Ectodermal cell (in vitro differentiated cells): ENCODE measurements around the gene C1orf159.
A peak's percentile ranks its signal among the peaks of the same experiment; 100 is the strongest.
"Not testable (repeated sequence)": the region's sequence is repeated elsewhere in the genome, so short reads cannot be mapped to it uniquely, and the experiment has no call there.

Source experiments
- H3K27ac ChIP-seq: 2 replicates; pipeline ENCODE4 v1.7.0; 2013; ENCODE audit warnings: mild to moderate bottlenecking, low read depth, low read length; ENCODE audit not compliant: insufficient read depth, poor library complexity, severe bottlenecking
- H3K27me3 ChIP-seq: 2 replicates; pipeline ENCODE4 v1.7.0; 2013; ENCODE audit warnings: mild to moderate bottlenecking, low read length; ENCODE audit not compliant: insufficient read depth, control insufficient read depth, poor library complexity, severe bottlenecking
- H3K36me3 ChIP-seq: one replicate; pipeline ENCODE4 v1.7.0; 2013; ENCODE audit warnings: low read length; ENCODE audit not compliant: control insufficient read depth, insufficient read depth
- H3K4me1 ChIP-seq: one replicate; pipeline ENCODE4 v1.7.0; 2013; ENCODE audit warnings: low read length; ENCODE audit not compliant: control insufficient read depth, insufficient read depth
- H3K4me3 ChIP-seq: 2 replicates; pipeline ENCODE4 v1.7.0; 2013; ENCODE audit warnings: low read depth, low read length, control low read depth; ENCODE audit not compliant: insufficient read depth
- H3K9me3 ChIP-seq: 2 replicates; pipeline ENCODE4 v1.7.0; 2013; ENCODE audit warnings: mild to moderate bottlenecking, low read length, moderate library complexity; ENCODE audit not compliant: control insufficient read depth
- WGBS, 2 experiments: methylation state at CpG; one replicate each; pipeline ENCODE4 v1.1.7; 2013; ENCODE audit warnings: missing lambda C conversion rate in 2 of 2; 5-methylcytosine and 5-hydroxymethylcytosine counted together

The C1orf159 gene

DNA sequence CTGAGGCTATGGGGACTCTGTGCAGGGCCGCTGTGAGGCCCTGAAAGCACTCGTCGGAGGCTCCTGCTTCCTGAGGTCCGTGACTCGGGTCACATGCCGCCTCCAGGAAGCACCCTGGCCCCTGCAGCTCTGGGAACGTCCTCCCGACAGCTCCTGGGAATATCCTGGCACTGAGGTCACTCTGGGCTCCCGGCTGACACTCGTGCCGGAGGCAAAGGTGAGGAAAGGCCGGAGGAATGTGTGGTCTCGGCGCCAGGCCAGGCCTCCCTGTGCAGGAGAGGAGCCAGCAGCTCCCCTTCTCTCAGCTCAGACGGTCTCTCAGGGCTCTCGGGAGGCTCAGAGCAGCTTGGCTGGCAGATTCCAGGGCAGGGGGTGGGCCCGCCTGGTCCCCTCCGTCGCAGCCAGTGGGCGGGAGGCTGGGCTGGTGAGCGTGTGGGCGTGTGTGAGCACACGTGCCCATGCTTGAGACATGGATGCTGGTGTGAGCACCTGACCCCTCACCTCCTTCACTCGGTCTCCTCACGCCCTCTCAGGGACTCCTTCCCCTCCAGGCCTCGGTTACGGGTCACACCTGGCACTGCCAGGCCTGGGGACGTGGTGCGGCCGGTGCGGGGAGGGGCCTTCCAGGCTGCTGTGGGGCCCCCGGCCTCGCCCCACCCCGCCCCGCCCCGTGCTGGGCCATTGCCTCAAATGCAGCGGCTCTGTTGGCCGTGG is 36.3 kb downstream of the C1orf159 start:
- Histone ChIP-seq H3K9me3 (no peaks in the 10 kb centered on the region), H3K4me3 (peak overlapping the region; percentile 26), H3K27ac (no peak overlapping the region), H3K36me3 (no peaks in the 10 kb centered on the region), H3K4me1 (peaks cover under 1% of the 10 kb centered on the region), H3K27me3 (peaks cover 35% of the 10 kb centered on the region)
- WGBS, 2 experiments, result 2 to 4% methylated on average over 38 of the region's 38 CpGs

- H3K27ac ChIP-seq, H3K9me3 ChIP-seq, H3K36me3 ChIP-seq, H3K4me3 ChIP-seq, H3K4me1 ChIP-seq: not testable (repeated sequence)
- H3K27me3 ChIP-seq, result peaks cover 35% of the 10 kb centered on the region
- 81 to 83% methylated on average over 9 to 10 of the region's 21 CpGs for WGBS, 2 experiments
Observed at GRCh38 chr1:1077396-1077795, 38.5 kb downstream of the C1orf159 start.

GRCh38 chr1:1075148-1075935 is 40.5 kb downstream of the C1orf159 start:
- Histone ChIP-seq H3K27me3 (peaks cover 35% of the 10 kb centered on the region), H3K36me3 (no peaks in the 10 kb centered on the region), H3K27ac (no peak overlapping the region)

DNA sequence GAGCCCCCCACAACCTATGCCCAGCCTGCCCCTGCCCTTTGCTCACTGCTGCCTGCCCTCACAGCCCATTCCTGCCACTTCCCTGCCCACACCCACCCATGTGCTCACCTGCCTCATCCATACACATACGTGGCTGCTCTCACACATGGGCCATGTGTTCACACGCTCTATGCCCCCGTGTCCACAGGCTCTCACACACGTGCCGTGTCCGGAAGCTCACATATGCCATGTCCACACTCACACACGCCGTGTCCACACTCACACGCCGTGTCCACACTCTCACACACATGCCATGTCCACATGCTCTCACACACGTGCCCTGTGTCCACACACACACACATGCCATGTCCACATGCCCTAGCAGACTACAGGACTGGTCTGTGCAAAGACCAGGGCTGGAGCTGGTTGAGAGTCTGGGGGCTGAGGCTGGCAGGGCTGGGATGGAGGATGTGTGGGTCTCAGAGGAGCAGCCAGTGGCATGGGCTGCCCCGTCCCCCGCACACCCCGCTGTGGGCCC is 41.2 kb downstream of the C1orf159 start:
- Histone ChIP-seq H3K36me3 (no peaks in the 10 kb centered on the region), H3K27ac (no peak overlapping the region), H3K27me3 (peaks cover 37% of the 10 kb centered on the region), H3K9me3 (no peaks in the 10 kb centered on the region), H3K4me3 (no peak overlapping the region), H3K4me1 (peaks cover 19% of the 10 kb centered on the region)
- 90 to 92% methylated on average over 14 of the region's 14 CpGs for WGBS, 2 experiments

More at GRCh38 chr1:1075148-1075935, 40.5 kb downstream of the C1orf159 start:
- H3K9me3 ChIP-seq, result no peaks in the 10 kb centered on the region
- no peak overlapping the region for H3K4me3 ChIP-seq
- 71 to 73% methylated on average over 21 of the region's 21 CpGs for WGBS, 2 experiments
- H3K4me1 ChIP-seq, result peaks cover 13% of the 10 kb centered on the region

DNA sequence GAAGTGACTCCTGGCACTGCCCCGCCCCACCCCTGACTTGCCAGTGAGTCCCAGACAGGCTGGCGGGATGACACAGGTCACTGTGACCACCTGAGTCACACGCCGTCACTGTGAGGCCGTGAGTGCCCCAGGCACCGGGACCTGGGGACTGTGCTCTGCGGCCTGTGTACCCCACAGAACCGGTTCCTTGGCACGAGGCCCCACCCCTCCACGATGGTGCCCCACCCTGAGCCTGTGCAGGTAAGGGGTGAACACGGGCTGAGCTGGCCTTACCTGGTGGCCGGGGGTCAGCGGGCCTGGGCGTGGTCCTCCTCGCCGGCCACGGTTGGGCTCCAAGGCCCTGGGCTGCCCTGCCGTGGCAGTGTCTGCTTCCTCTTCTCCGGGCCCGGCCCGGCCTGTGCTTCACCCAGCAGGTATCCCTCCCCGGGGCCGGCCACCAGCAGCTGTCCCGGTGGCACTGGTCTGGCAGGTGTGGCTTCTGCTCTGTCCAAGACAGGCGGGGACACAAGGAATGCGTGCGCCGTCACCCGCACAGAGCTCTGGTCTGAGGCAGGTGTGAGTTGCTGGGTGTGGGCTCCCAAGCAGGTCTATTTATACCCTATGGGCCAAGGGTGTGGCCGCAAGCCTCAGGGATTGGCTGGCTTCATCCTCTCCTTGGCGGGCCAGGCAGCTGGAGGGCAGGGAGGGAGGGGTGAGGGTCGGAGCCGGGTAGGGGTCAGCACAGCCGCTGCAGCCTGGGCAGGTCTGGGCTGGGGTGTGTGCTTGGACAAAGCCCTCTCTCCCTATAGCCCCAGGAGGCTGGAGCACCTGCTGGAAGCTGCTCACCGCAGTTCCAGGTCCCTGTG is 41.9 kb downstream of the C1orf159 start, which contains the start of gene RNF223:
RNF223 (minus strand) TSS at position 564 of the 845 bp plus-strand sequence. CDS start 1,740 bp downstream, outside the sequence.
- H3K4me1 ChIP-seq, result peaks cover 22% of the 10 kb centered on the region
- no peaks in the 10 kb centered on the region for H3K36me3 ChIP-seq
- H3K27ac ChIP-seq, result no peak within 1 kb of the TSS
- 84 to 85% methylated on average over 35 of the region's 35 CpGs for WGBS, 2 experiments
- H3K4me3 ChIP-seq, result no peak within 1 kb of the TSS
- peaks cover 37% of the 10 kb centered on the region for H3K27me3 ChIP-seq
- H3K9me3 ChIP-seq, result no peaks in the 10 kb centered on the region

DNA sequence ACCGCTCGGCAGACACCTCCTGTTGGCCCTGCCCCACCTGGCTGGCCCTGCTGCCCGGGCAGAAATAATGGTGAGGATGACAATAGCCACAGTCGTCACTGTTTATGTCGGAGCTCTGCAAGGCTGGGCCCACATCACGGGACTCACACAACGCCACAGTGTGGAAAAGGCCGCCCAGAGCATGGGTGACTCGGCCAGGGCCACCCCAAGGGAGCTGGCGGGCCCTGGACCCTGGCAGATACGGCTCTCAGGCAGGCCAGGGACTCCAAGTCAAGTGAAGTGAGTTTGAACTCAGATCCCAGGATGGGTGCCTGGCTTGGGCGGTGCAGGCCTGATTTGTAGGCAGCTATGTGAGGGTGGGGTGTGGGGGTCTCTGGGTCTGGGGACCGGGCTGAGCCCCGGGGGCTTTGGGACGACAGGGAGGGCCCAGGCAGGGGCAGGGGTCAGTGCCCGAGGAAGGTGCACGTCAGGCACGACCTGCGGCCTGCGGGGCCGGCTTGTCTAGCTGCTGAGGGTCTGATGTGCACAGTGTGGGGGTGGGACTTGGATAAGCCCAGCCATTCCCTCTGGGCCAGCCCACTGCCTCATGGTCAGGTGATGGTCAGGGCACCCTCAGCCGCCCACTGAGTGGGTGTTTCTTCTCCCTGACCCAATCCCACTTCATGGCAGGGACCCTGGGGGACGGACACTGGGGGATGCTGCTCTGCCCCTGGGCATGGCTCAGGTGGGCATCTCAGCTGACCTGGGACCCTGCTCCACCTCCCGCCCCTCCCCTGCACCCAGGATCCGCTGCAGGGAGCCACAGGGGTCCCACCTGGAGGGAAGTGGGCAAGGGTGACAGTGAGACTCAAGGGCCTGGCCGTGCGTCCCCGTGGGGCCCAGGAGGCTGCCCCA is 42.8 kb downstream of the C1orf159 start:
- Histone ChIP-seq H3K9me3 (no peaks in the 10 kb centered on the region), H3K4me1 (peaks cover 25% of the 10 kb centered on the region), H3K36me3 (no peaks in the 10 kb centered on the region), H3K4me3 (no peak overlapping the region), H3K27me3 (peaks cover 38% of the 10 kb centered on the region), H3K27ac (no peak overlapping the region)
- 90 to 91% methylated on average over 28 of the region's 28 CpGs for WGBS, 2 experiments

DNA sequence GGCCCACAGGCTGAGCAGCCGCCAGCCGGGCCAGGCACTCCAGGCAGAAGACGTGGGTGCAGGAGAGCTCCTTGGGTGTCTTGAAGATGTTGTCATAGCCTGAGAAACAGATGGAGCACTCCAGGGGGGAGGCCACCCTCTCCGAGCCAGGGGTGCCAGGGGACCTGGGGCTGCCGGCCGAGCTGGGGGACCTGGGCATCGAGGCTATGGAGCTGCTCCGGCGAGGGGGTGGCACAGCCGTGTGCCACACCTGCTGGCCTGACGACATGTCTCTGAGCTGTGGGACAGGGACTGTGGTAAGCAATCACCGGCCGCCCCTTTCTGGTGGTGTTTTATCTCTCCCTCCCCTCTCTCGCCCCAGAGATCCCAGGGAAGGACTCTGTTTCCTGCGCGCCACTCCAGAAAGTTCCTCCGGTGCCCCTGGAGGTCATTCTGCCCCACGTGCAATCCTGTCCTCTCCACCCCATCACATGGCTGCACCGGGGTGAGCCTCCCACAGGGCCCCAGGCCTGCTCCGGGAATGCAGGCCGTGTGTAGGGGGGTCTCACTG is 43.5 kb downstream of the C1orf159 start:
- Histone ChIP-seq H3K27ac (no peak overlapping the region), H3K27me3 (peaks cover 42% of the 10 kb centered on the region), H3K36me3 (no peaks in the 10 kb centered on the region), H3K4me3 (no peak overlapping the region), H3K9me3 (no peaks in the 10 kb centered on the region), H3K4me1 (peaks cover 27% of the 10 kb centered on the region)
- WGBS, 2 experiments, result 86 to 87% methylated on average over 21 of the region's 21 CpGs

- no peaks in the 10 kb centered on the region for H3K9me3 ChIP-seq
- peaks cover 45% of the 10 kb centered on the region for H3K27me3 ChIP-seq
- H3K36me3 ChIP-seq, result no peaks in the 10 kb centered on the region
- H3K27ac ChIP-seq, result no peak overlapping the region
- H3K4me1 ChIP-seq, result peaks cover 27% of the 10 kb centered on the region
- WGBS, 2 experiments, result 88 to 92% methylated on average over 56 of the region's 56 CpGs
- H3K4me3 ChIP-seq, result no peak overlapping the region
Observed at GRCh38 chr1:1071486-1072298, 44.2 kb downstream of the C1orf159 start.
